Hepatocyte (in vitro differentiated cells): ENCODE measurements around the gene PTPN6. TPM values are rescaled to one million over a fixed set of nuclear protein-coding genes. Genes with fewer than 3 reads are reported as not detected.

Source experiments
- DNase-seq: peaks from one replicate; pipeline ENCODE4 v3.0.0-alpha.2; 2016; ENCODE audit warnings: low spot score
- H2AFZ ChIP-seq: fragments of 200-600 bp; sonication (generic); 2 replicates; pipeline ENCODE4 v1.6.0; 2016; ENCODE audit warnings: antibody characterized with exemption, mild to moderate bottlenecking
- H3K27ac ChIP-seq: fragments of 200-600 bp; sonication (generic); 2 replicates; pipeline ENCODE4 v1.5.1; 2016; ENCODE audit warnings: mild to moderate bottlenecking
- H3K27me3 ChIP-seq: fragments of 200-600 bp; sonication (generic); 2 replicates; pipeline ENCODE4 v1.6.1; 2016
- H3K36me3 ChIP-seq: fragments of 200-600 bp; sonication (generic); replicated peaks from 2 replicates; pipeline ENCODE4 v1.5.1; 2016; ENCODE audit warnings: low read depth; ENCODE audit not compliant: insufficient read depth
- H3K4me1 ChIP-seq: fragments of 200-600 bp; sonication (generic); 2 replicates; pipeline ENCODE4 v1.5.1; 2016; ENCODE audit warnings: mild to moderate bottlenecking, moderate library complexity; ENCODE audit not compliant: insufficient read depth
- H3K4me2 ChIP-seq: fragments of 200-600 bp; sonication (generic); 2 replicates; pipeline ENCODE4 v1.6.0; 2016
- H3K4me3 ChIP-seq: fragments of 200-600 bp; sonication (generic); 2 replicates; pipeline ENCODE4 v1.5.1; 2016; ENCODE audit warnings: mild to moderate bottlenecking
- H3K79me2 ChIP-seq: fragments of 200-600 bp; sonication (generic); 2 replicates; pipeline ENCODE4 v1.6.0; 2017; ENCODE audit warnings: mild to moderate bottlenecking
- H3K9me2 ChIP-seq: fragments of 200-600 bp; sonication (generic); replicated peaks from 2 replicates; pipeline ENCODE4 v1.6.0; 2017; ENCODE audit warnings: mild to moderate bottlenecking; ENCODE audit not compliant: insufficient read depth
- H3K9me3 ChIP-seq: fragments of 200-600 bp; sonication (generic); 2 replicates; pipeline ENCODE4 v1.5.1; 2016; ENCODE audit warnings: low read depth, mild to moderate bottlenecking
- H4K20me1 ChIP-seq: fragments of 200-600 bp; sonication (generic); 2 replicates; pipeline ENCODE4 v1.6.0; 2016; ENCODE audit warnings: mild to moderate bottlenecking; ENCODE audit not compliant: insufficient read depth, poor library complexity, severe bottlenecking
- CTCF ChIP-seq: fragments of 200-600 bp; sonication (generic); IDR thresholded peaks from 2 replicates; pipeline ENCODE4 v1.5.1; 2016; ENCODE audit warnings: antibody characterized with exemption, mild to moderate bottlenecking; ENCODE audit not compliant: poor library complexity
- EZH2 ChIP-seq: fragments of 200-600 bp; sonication (generic); IDR thresholded peaks from 2 replicates; pipeline ENCODE4 v1.6.1; 2016; ENCODE audit warnings: antibody characterized with exemption, mild to moderate bottlenecking, borderline replicate concordance
- EZH2phosphoT487 ChIP-seq: fragments of 200-600 bp; sonication (generic); IDR thresholded peaks from one replicate; pipeline ENCODE4 v1.6.1; 2018; ENCODE audit warnings: antibody characterized with exemption, mild to moderate bottlenecking, low read depth, moderate library complexity; ENCODE audit not compliant: unreplicated experiment, severe bottlenecking
- WGBS: methylation state at CpG from one replicate; pipeline ENCODE4 v1.1.6; 2016; ENCODE audit warnings: low lambda C conversion rate; ENCODE audit errors: missing lambda C conversion rate; 5-methylcytosine and 5-hydroxymethylcytosine counted together
- polyA plus RNA-seq: library from polyadenylated mRNA; unstranded; fragments of >200 nt; fragmentation: Nextera tagmentation; extraction: Ambion mirVana; gene quantifications from 2 replicates; pipeline ENCODE4 v1.2.1, GENCODE V29; 2016
- total RNA-seq: library from RNA; depleted of rRNA; stranded (reverse); fragments of >200 nt; gene quantifications from 2 replicates; pipeline ENCODE4 v1.2.3, GENCODE V29; 2014

Gene PTPN6
- total and polyA plus RNA-seq, 2 experiments from 2014 or later = 14.5 to 20.8 TPM

- DNase-seq = no peak
- no peaks in the 10 kb centered on the region for H3K79me2 ChIP-seq
- no peak overlapping the region for H3K4me2 ChIP-seq
- no peaks in the 10 kb centered on the region for H3K27me3 ChIP-seq
- no peak for TF ChIP-seq CTCF
- no peak for TF ChIP-seq EZH2phosphoT487
- TF ChIP-seq EZH2 = no peak
- H3K4me3 ChIP-seq = no peak overlapping the region
- no peaks in the 10 kb centered on the region for H3K9me2 ChIP-seq
- no peaks in the 10 kb centered on the region for H3K9me3 ChIP-seq
- 91% methylated on average over 27 of the region's 28 CpGs for WGBS
- no peak overlapping the region for H3K27ac ChIP-seq
- H2AFZ ChIP-seq = no peak overlapping the region
- H3K4me1 ChIP-seq = peaks cover 13% of the 10 kb centered on the region
- H3K36me3 ChIP-seq = no peaks in the 10 kb centered on the region
- no peaks in the 10 kb centered on the region for H4K20me1 ChIP-seq
Measured at GRCh38 chr12:6957741-6958608, 6.8 kb downstream of the PTPN6 start.

- Histone ChIP-seq H3K27me3 (no peaks in the 10 kb centered on the region), H3K27ac (no peak overlapping the region), H3K4me2 (no peak overlapping the region), H4K20me1 (no peaks in the 10 kb centered on the region), H3K36me3 (no peaks in the 10 kb centered on the region), H3K4me1 (peaks cover 10% of the 10 kb centered on the region), H3K9me2 (no peaks in the 10 kb centered on the region), H2AFZ (no peak overlapping the region), H3K79me2 (peaks cover 5% of the 10 kb centered on the region), H3K9me3 (no peaks in the 10 kb centered on the region), H3K4me3 (no peak overlapping the region)
- DNase-seq = no peak
- 90% methylated on average over 10 of the region's 10 CpGs for WGBS
- TF ChIP-seq EZH2phosphoT487 (no peak), EZH2 (no peak), CTCF (no peak)
Measured at GRCh38 chr12:6958609-6959057, 7.5 kb downstream of the PTPN6 start.

- Histone ChIP-seq H3K4me2 (no peak overlapping the region), H4K20me1 (no peaks in the 10 kb centered on the region), H3K9me2 (no peaks in the 10 kb centered on the region), H3K36me3 (no peaks in the 10 kb centered on the region), H2AFZ (no peak overlapping the region), H3K9me3 (no peaks in the 10 kb centered on the region), H3K27ac (no peak overlapping the region), H3K79me2 (peaks cover 11% of the 10 kb centered on the region), H3K4me1 (peaks cover 10% of the 10 kb centered on the region), H3K27me3 (no peaks in the 10 kb centered on the region), H3K4me3 (no peak overlapping the region)
- TF ChIP-seq EZH2 = no peak
- no peak for TF ChIP-seq EZH2phosphoT487
- no peak for TF ChIP-seq CTCF
- WGBS = 90% methylated on average over 20 of the region's 24 CpGs
- DNase-seq = no peak
Measured at GRCh38 chr12:6959058-6959804, 8.1 kb downstream of the PTPN6 start.
